ENCODE measurements around the gene GPR50.

Gene GPR50

DNA sequence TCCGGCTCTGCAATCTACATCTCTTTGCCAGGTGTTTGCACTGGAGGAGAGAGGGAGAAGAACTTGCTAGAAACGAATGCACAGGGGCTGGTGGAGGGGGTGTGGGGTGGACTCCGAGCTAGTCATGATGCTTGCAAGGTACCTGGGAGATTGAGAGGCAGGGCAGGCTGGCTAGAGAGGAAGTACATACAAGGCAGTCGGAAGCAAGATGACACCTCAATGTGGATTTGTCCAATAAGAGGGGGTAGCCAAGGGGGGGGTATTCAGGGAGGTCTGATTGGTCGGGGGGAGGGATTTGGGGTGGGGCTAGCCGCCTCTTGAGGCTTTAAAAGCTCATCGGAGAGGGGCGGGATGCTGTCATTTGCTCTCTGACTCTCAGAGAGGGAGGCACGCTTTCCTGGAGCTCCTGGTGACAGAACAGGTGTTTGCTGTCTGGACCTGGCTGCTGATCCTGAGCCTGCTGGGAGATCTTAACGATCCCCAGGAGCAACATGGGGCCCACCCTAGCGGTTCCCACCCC lies at the start of gene GPR50:
Gene GPR50, plus strand, starts transcription at position 354 of the 520 bp plus-strand sequence. Its CDS starts 138 bp downstream, at position 492.
- 0 out of 2 replicates have a peak, but pooled peaks cover under 1% of the 10 kb centered on the region for H3K4me1 ChIP-seq (ENCODE audit: insufficient read depth, low read length)
- H3K9me3 ChIP-seq (ENCODE audit: control insufficient read depth, insufficient read depth, low read length): peaks cover 5% of the 10 kb centered on the region
- peak within 1 kb of the TSS; percentile 57; the same call in 1 of the 2 replicates for H3K9ac ChIP-seq (ENCODE audit: low read depth, low read length)
- H3K36me3 ChIP-seq (ENCODE audit: insufficient read depth, low read length): no peaks in the 10 kb centered on the region

DNA sequence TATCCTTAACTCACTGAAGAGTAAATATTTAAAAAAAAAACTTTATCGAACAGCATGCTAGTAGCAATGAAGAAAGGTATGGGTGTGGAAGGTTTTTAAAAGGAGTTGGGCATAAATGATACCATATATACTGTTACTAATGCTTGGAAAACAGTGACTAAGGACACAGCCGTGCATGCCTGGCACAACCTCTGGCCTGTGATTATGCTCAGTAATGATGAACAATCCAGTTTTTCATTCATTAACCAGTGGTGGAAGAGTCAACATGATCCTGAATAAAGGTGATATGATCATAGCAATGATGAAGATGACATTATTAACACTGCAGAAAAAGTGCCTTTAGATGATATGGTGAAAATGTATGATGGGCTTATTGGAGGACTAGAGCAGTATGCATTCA lies 43.9 kb upstream of the GPR50 start:
- peaks cover 5% of the 10 kb centered on the region; the same call in 1 of the 2 replicates for H3K9me3 ChIP-seq (ENCODE audit: control insufficient read depth, insufficient read depth, low read length)
- no peaks in the 10 kb centered on the region for H3K4me1 ChIP-seq (ENCODE audit: insufficient read depth, low read length)
- H3K36me3 ChIP-seq (ENCODE audit: insufficient read depth, low read length): no peaks in the 10 kb centered on the region
- no peak overlapping the region for H3K9ac ChIP-seq (ENCODE audit: low read depth, low read length)

DNA sequence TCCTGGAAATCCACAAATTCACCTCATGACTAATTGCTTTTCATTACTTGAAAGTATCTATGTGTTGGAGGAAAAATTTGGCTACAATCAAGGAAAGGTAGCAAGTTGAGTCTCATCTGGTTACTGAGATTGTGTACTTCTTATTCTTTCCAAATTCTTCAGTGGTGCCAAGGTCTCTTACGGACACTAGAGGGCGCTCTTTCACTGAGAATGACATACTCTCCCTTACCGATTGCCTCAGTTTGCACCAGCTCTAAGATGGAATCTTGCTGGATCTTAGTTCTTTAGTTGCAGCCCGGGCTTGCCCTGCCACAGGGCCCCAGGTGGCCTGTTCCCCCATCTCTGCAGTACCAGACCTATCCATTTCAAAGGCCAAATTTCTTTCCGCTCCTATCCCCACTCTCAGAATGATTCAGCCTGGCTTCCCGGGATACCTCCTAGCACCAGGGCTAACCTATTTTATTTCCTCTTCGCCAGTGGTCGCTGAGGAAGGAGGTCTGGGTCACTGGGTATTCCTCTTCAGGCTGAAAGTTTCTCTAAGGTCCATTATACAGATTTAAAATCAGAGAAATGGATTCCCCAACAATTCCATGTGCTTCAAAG lies 24.6 kb upstream of the GPR50 start:
- Histone ChIP-seq H3K9me3 (ENCODE audit: control insufficient read depth, insufficient read depth, low read length) (no peaks in the 10 kb centered on the region; the same call in 1 of the 2 replicates), H3K4me1 (ENCODE audit: insufficient read depth, low read length) (0 out of 2 replicates have a peak, but pooled peaks cover 3% of the 10 kb centered on the region), H3K36me3 (ENCODE audit: insufficient read depth, low read length) (no peaks in the 10 kb centered on the region), H3K9ac (ENCODE audit: low read depth, low read length) (no peak overlapping the region)

DNA sequence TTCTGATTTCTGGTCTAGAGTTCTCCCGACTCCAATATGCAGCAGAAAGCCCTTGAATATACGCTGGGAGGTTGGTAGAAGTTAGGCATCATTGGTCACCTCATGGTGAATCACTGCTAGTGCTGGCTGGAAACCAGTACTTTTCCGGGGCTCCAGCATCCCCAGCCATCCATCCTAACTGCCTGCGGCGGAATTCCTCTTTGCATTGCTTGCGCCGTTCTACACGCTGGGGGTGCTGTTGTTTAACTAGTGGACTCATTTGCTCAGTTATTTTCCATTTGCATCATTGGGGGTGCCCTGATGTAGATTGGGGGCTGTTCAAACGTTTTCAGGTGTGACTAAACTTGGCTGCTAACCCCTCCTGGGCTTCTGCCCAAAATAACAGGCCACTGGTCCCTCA lies 23.3 kb upstream of the GPR50 start:
- Histone ChIP-seq H3K9me3 (ENCODE audit: control insufficient read depth, insufficient read depth, low read length) (no peaks in the 10 kb centered on the region; the same call in 1 of the 2 replicates), H3K4me1 (ENCODE audit: insufficient read depth, low read length) (0 out of 2 replicates have a peak, but pooled peaks cover 3% of the 10 kb centered on the region), H3K36me3 (ENCODE audit: insufficient read depth, low read length) (no peaks in the 10 kb centered on the region), H3K9ac (ENCODE audit: low read depth, low read length) (no peak overlapping the region)

DNA sequence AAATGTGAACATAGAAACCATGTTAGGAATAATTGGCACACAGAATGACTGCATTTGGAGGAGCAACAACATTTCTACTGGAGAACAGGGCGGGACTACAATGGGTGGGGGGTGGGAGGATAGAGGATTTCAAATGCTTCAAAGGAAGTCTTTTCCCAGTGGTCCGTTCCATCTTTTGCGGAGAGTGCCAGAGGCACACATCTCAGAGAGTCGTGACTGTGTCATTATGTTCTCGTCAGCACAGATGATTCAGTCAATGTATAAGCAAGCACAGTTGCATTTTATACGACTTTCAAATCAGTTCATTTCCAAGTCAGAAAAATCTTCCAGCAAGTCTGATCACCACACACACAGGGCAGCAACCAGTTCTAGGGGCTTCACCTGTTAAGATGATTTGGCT lies 22.7 kb upstream of the GPR50 start:
- no peaks in the 10 kb centered on the region; the same call in 1 of the 2 replicates for H3K9me3 ChIP-seq (ENCODE audit: control insufficient read depth, insufficient read depth, low read length)
- 0 out of 2 replicates have a peak, but pooled peaks cover 3% of the 10 kb centered on the region for H3K4me1 ChIP-seq (ENCODE audit: insufficient read depth, low read length)
- H3K36me3 ChIP-seq (ENCODE audit: insufficient read depth, low read length): no peaks in the 10 kb centered on the region
- no peak overlapping the region for H3K9ac ChIP-seq (ENCODE audit: low read depth, low read length)

DNA sequence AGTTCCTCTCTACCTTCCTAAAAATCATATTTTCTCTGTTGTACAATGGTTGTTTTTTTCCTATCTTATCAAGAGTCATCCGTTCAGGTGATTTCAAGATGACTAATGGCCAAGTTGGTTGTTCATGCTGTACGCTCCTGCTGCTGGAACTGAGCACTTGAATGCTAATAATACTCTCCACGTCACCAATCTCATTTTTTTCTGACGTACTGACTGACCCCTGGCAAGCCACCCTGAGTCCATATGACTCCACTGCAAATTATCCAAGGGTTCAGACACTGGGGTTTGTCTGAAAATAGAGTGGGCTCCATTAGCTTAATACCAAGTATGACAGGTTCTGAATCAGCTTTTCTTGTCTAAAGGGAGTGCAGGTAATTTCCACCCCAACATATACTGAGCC lies 21.1 kb upstream of the GPR50 start:
- Histone ChIP-seq H3K9me3 (ENCODE audit: control insufficient read depth, insufficient read depth, low read length) (no peaks in the 10 kb centered on the region; the same call in 1 of the 2 replicates), H3K4me1 (ENCODE audit: insufficient read depth, low read length) (0 out of 2 replicates have a peak, but pooled peaks cover 3% of the 10 kb centered on the region)

DNA sequence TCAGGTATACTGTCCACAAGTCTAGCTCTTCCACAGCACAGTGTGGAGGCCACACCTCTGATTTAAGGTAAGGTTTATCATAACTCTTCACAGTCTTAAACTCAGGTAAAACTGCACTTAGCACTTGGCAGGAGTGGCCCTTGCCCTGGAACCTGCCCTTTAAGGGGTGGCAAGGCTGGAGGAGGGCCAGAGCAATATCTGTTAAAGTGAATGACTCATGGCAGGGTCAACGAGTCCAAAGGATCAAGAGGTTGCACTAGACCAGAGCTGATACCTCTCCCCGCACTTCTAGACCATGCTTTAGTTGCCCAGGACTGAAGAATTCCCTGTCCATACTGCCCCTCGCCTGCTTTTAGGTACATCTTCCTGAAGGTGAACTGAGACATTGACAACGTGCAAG lies 14.7 kb upstream of the GPR50 start:
- no peak overlapping the region for H3K9ac ChIP-seq (ENCODE audit: low read depth, low read length)
- H3K9me3 ChIP-seq (ENCODE audit: control insufficient read depth, insufficient read depth, low read length): no peaks in the 10 kb centered on the region
- no peaks in the 10 kb centered on the region for H3K36me3 ChIP-seq (ENCODE audit: insufficient read depth, low read length)
- H3K4me1 ChIP-seq (ENCODE audit: insufficient read depth, low read length): no peaks in the 10 kb centered on the region

More for the DNA sequence above, 21.1 kb upstream of the GPR50 start:
- Histone ChIP-seq H3K36me3 (ENCODE audit: insufficient read depth, low read length) (no peaks in the 10 kb centered on the region), H3K9ac (ENCODE audit: low read depth, low read length) (no peak overlapping the region)

DNA sequence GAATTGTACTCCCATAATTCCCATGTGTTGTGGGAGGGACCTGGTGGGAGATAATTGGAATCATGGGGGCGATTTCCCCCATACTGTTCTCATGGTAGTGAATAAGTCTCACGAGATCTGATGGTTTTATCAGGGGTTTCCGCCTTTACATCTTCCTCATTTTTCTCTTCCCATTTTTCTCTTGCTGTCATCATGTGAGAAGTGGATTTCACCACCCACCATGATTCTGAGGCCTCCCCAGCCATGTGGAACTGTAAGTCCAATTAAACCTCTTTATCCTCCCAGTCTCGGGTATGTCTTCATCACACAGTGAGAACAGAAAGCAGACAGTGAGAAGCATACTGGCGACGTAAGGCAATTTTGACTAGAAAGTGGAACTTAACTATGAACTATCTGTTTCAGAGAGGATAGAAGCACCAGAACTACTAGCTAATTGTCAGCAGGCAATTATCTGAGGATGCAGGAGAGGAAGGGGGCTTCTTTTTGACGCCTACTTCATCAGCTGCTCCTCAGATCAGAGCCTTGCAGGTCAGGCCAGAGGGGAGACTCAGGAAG lies 8.5 kb upstream of the GPR50 start:
- no peak overlapping the region for H3K9ac ChIP-seq (ENCODE audit: low read depth, low read length)
- H3K4me1 ChIP-seq (ENCODE audit: insufficient read depth, low read length): peaks cover 14% of the 10 kb centered on the region; the same call in 1 of the 2 replicates
- no peaks in the 10 kb centered on the region for H3K9me3 ChIP-seq (ENCODE audit: control insufficient read depth, insufficient read depth, low read length)
- H3K36me3 ChIP-seq (ENCODE audit: insufficient read depth, low read length): no peaks in the 10 kb centered on the region

DNA sequence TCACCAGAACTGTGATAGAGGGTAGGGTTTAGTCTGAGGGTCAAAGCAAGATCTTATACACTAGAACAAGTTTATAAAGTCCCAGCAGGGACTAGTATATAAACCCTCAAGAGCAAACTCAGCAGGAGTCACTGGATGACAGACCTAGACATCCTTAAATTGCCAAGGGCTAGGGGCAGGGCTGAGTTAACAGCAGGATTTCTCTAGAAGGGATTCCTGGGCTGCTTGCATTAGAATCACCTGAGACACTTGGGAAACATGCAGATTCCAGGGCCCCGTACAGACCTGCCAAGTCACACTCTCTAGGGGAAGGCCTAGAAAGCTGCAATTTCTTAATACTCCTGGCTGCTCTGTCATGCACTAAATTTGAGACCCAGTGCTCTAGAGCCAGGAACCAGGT lies 6.6 kb upstream of the GPR50 start:
- Histone ChIP-seq H3K9ac (ENCODE audit: low read depth, low read length) (no peak overlapping the region), H3K36me3 (ENCODE audit: insufficient read depth, low read length) (no peaks in the 10 kb centered on the region), H3K9me3 (ENCODE audit: control insufficient read depth, insufficient read depth, low read length) (no peaks in the 10 kb centered on the region), H3K4me1 (ENCODE audit: insufficient read depth, low read length) (peaks cover 14% of the 10 kb centered on the region; the same call in 1 of the 2 replicates)

DNA sequence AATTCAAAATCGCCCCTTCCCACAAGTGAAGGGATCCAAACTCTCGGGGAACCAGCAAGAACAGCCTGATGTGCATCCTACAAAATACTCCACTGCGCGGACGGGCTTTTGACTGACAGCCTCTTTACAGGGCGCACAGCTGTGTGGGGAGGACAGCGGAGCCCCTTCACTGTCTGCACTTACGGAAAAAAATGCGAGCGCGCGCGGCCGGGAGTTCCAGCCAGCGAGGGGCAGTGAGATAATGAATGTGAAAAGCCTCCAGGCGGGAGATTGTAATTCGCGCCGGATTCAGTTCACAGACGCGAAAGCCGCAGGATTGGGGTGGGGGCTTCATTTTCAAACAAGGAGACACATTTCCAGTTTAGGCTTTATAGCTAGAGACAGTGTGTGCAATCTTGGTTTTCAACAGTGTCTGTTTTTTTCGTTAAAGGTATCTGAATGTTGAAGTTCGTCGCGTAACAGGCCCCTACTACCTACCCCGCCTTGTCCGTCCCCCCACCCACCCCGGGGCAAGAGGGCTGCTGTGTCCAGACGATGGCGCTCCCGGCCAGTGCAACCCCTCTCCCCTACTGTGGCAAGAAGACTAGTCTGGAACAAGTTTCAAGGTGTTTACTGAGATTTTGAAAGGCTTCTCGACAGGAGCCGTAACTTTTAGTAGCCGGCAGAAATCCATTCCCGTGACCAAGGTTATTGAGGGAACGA lies 1.7 kb upstream of the GPR50 start:
- Histone ChIP-seq H3K9ac (ENCODE audit: low read depth, low read length) (peak overlapping the region; percentile 57; the same call in 1 of the 2 replicates), H3K9me3 (ENCODE audit: control insufficient read depth, insufficient read depth, low read length) (peaks cover 5% of the 10 kb centered on the region), H3K4me1 (ENCODE audit: insufficient read depth, low read length) (peaks cover 4% of the 10 kb centered on the region; the same call in 1 of the 2 replicates), H3K36me3 (ENCODE audit: insufficient read depth, low read length) (no peaks in the 10 kb centered on the region)

DNA sequence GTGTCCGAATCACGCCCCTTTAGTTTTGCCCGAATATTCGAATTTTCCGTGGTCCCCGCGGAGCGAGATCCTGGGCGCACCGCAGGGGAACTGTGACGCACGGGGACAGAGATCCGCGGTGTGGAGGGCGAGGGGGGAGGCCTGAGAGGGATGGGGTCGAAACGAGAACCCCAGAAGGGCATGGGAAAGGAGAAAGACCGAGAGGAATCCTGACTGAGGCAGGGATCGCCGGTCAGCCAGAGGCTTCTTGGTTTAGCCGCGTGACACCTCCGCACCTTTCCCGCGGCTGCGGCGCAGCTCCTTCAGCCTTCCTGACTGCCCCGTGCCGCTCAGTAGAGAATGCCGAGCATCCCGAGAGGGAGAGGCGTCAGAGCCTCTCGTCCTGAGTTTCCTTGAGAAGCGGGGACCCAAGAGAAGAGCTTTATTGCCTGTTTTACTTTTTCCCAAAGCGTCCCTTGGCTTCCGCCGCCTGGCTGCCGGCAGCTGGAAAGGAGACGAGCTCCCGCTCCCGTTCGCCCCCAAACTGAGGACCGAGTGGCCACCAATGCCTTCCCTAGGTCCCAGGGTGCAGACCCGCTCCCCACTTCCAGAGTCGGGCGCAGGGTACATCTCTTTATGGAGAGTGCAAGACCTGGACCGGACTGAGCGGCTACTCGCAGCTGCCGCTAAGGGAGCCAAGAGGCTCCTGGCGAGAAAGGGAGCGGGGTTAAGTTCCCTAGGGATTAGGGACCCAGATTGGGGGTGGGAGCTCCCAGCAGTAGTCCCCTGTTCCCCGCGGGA lies 911 bp upstream of the GPR50 start:
- Histone ChIP-seq H3K36me3 (ENCODE audit: insufficient read depth, low read length) (no peaks in the 10 kb centered on the region), H3K9ac (ENCODE audit: low read depth, low read length) (peak overlapping the region; percentile 57; the same call in 1 of the 2 replicates), H3K4me1 (ENCODE audit: insufficient read depth, low read length) (peaks cover under 1% of the 10 kb centered on the region; the same call in 1 of the 2 replicates), H3K9me3 (ENCODE audit: control insufficient read depth, insufficient read depth, low read length) (peaks cover 5% of the 10 kb centered on the region)

DNA sequence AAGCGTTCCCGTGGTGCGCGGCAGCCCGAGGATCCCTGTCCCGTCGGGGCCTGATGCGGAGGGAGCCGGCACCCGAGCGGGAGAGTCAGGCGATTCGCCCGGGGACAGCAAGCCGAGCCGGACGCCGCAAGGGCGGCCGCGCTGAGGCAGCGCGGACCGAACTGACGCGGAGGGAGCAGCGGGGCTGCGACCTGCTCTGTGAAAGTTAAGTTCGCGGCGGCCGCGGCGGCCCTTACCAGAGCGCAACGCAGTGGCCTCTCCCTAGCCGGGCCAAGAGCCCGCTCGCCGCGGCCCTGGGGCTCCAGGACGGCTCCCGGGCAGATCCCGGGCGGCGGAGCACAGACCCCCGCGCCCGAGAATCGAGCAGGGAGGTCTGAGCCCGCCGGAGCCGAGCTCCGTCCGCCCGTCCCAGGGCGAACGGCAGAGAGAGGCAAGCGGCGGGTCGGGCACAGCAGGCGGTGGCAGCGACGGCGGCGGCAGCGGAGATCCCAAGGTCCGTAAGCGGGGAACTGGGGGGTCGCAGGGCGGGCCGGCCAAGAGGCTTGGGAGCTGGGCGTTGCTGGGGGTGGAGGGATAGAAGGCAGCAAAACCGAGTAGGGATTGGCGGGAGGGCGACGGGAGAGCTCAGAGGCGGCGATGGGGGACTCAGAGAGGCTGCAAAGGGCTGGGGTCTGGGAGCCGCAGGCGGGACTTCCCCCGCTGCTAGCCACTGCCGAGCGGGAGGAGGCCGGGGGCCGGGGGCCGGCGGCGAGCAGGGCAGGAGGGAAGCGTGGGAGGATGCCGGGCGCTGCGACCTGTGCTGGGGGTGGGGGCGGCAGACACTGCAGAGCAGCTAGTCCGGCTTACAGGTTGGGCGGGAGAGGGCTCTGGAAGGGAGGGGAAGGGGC lies 1.0 kb downstream of the GPR50 start:
- H3K9ac ChIP-seq (ENCODE audit: low read depth, low read length): peak overlapping the region; percentile 56; the same call in 1 of the 2 replicates
- H3K9me3 ChIP-seq (ENCODE audit: control insufficient read depth, insufficient read depth, low read length): peaks cover 5% of the 10 kb centered on the region
- H3K36me3 ChIP-seq (ENCODE audit: insufficient read depth, low read length): no peaks in the 10 kb centered on the region
- peaks cover 5% of the 10 kb centered on the region; the same call in 1 of the 2 replicates for H3K4me1 ChIP-seq (ENCODE audit: insufficient read depth, low read length)

DNA sequence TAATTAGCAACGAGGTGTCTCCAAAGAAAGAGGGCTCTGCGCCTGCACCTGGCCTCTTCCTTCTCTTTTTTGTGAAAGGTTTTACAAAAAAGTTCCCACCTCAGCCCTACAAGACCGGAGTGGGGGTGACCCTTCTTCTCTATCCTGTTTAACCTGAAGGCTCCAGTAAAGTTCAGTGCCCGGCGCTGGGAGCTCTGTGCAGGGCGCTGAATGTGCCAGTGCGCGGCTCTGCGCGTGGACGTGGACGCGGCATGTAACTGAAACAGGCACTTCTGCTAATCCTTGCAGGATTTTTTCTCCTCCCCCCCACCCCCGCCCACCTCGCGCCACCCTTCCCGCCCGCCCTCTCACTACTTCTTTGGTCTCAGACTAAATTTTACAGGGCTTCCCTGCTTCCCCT lies 2.4 kb downstream of the GPR50 start:
- peak overlapping the region; percentile 56; the same call in 1 of the 2 replicates for H3K9ac ChIP-seq (ENCODE audit: low read depth, low read length)
- no peaks in the 10 kb centered on the region for H3K36me3 ChIP-seq (ENCODE audit: insufficient read depth, low read length)
- peaks cover 5% of the 10 kb centered on the region for H3K4me1 ChIP-seq (ENCODE audit: insufficient read depth, low read length)
- H3K9me3 ChIP-seq (ENCODE audit: control insufficient read depth, insufficient read depth, low read length): peaks cover 5% of the 10 kb centered on the region
